Erythroblast (primary cell): Measurements from ENCODE around the gene STEAP2.

ENCODE experiments used
- GATA1 ChIP-seq: IDR thresholded peaks from 2 replicates; pipeline ENCODE4 v1.6.1; 2011; ENCODE audit warnings: low read depth, mild to moderate bottlenecking, control low read depth, low read length, moderate library complexity
- POLR2A ChIP-seq: IDR thresholded peaks from 2 replicates; pipeline ENCODE4 v1.6.1; 2011; ENCODE audit warnings: mild to moderate bottlenecking, low read length

- TF ChIP-seq POLR2A (no peak), GATA1 (no peak)
Observed at GRCh38 chr7:90192876-90193750, 18.4 kb upstream of the STEAP2 start.
